ENCODE results near the gene APOA4.

Gene APOA4

DNA sequence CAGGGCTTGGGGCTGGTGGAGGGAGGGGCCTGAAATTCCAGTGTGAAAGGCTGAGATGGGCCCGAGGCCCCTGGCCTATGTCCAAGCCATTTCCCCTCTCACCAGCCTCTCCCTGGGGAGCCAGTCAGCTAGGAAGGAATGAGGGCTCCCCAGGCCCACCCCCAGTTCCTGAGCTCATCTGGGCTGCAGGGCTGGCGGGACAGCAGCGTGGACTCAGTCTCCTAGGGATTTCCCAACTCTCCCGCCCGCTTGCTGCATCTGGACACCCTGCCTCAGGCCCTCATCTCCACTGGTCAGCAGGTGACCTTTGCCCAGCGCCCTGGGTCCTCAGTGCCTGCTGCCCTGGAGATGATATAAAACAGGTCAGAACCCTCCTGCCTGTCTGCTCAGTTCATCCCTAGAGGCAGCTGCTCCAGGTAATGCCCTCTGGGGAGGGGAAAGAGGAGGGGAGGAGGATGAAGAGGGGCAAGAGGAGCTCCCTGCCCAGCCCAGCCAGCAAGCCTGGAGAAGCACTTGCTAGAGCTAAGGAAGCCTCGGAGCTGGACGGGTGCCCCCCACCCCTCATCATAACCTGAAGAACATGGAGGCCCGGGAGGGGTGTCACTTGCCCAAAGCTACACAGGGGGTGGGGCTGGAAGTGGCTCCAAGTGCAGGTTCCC is 6.5 kb upstream of the APOA4 start, which contains the start of gene APOC3:
Gene APOC3 (plus strand): TSS at position 383 of the 659 bp plus-strand sequence. CDS start 676 bp downstream, outside the sequence.
- in situ Hi-C loops (cut with HindIII; ENCODE audit: low sequenced_read_pairs) = no loop called here
- TF ChIP-seq CTCF (IDR thresholded peaks at IDR 0.05; ENCODE audit: low read depth, low read length, missing control alignments) = no peak
- no peak for DNase-seq (ENCODE audit: low read depth)
- no peak within 1 kb of the TSS for H3K4me3 ChIP-seq (ENCODE audit: low read depth, low read length)

- in situ Hi-C loops (cut with HindIII; ENCODE audit: low sequenced_read_pairs) = no loop called here
- no peak overlapping the region for H3K4me3 ChIP-seq (ENCODE audit: low read depth, low read length)
- TF ChIP-seq CTCF (IDR thresholded peaks at IDR 0.05; ENCODE audit: low read depth, low read length, missing control alignments) = no peak
- no peak for DNase-seq (ENCODE audit: low read depth)
Measured at GRCh38 chr11:116828632-116829524, 5.8 kb upstream of the APOA4 start.

DNA sequence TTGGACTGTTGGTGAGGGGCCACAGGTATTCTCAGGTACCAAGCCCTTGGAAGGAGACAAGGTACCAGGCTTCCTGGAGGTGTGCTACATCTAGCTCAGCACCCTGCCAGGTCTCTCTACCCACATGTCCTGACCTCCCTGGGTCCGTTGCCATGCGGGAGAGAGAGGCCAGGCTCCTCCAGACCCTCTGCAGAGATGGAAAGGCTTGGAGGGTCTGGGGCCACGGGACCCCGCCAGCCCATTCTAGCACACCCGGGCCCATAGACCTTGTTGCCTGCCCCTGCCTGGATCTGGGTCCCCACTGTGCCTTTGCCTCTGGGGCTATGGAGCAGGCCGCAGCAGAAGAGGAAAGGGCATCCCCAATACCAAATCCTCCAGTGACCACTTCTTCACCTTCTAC is 4.4 kb upstream of the APOA4 start:
- in situ Hi-C loops (cut with HindIII; ENCODE audit: low sequenced_read_pairs) = no loop called here
- DNase-seq (ENCODE audit: low read depth) = no peak
- no peak overlapping the region for H3K4me3 ChIP-seq (ENCODE audit: low read depth, low read length)
- no peak for TF ChIP-seq CTCF (IDR thresholded peaks at IDR 0.05; ENCODE audit: low read depth, low read length, missing control alignments)

DNA sequence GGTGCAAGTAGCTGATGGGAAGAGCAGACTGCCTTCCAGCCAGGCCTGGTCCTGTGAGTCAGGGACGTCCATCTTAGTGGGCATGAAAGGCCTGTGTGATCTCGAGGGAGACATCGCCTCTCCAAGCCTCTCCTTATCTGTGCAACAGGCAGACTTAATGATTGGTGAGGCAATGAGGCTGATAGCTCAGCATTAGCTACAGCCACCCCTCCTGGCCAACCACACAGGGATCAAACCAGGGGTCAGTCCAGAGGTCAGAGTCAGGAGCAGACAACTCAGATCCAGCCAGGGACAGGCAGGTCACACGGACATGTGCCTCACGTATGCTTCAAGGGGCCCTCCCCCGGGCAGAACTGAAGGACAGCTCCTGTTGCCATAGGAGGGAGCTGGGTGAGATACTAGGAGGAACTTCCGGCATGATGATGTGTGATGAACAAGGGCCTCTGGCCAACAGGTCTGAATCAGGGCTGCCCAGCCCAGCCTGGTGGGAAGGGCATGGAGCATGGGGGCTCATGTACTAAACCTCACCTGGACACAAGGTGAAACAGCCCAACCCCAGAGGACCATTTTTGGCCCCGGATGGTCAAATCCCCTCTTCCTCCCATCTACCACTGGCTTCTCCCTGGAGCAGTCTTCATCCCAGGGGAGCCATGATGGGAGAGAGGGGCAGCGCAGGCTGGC is 3.8 kb upstream of the APOA4 start:
- no peak overlapping the region for H3K4me3 ChIP-seq (ENCODE audit: low read depth, low read length)
- DNase-seq (ENCODE audit: low read depth) = no peak
- TF ChIP-seq CTCF (IDR thresholded peaks at IDR 0.05; ENCODE audit: low read depth, low read length, missing control alignments) = no peak
- in situ Hi-C loops (cut with HindIII; ENCODE audit: low sequenced_read_pairs) = no loop called here

GRCh38 chr11:116825854-116826750 is 3.0 kb upstream of the APOA4 start:
- in situ Hi-C loops (cut with HindIII; ENCODE audit: low sequenced_read_pairs) = no loop called here
- TF ChIP-seq CTCF (IDR thresholded peaks at IDR 0.05; ENCODE audit: low read depth, low read length, missing control alignments) = no peak
- no peak for DNase-seq (ENCODE audit: low read depth)
- no peak overlapping the region for H3K4me3 ChIP-seq (ENCODE audit: low read depth, low read length)
